K562 (cell line): ENCODE data around the gene KISS1R. TPM values are rescaled to one million over a fixed set of nuclear protein-coding genes. Genes with fewer than 3 reads are reported as not detected.

Experiments used
- ATAC-seq: fragments of 200-7000 bp; cut with Tn5 transposase; 3 replicates; pipeline ENCODE4 v1.9.1; 2020; ENCODE audit warnings: moderate library complexity
- BruUV-seq: library from RNA; stranded (reverse); fragments of 400-500 nt; replicated peaks from 2 replicates; lab custom pipeline; 2021; lab: Mats Ljungman, UMichigan
- CTCF ChIA-PET: fragments of 300-600 bp; formaldehyde crosslinking; extraction: SDS; loops from one replicate; lab custom pipeline; 2021; ENCODE audit warnings: low intra/inter-chr PET ratio; lab: Yijun Ruan, JAX
- POLR2A ChIA-PET: fragments of 300-600, 350-650 bp; sonication (Branson Sonifier 250); formaldehyde crosslinking; extraction: SDS; loops from one replicate; lab custom pipeline; 2021; ENCODE audit warnings: antibody characterized with exemption, inconsistent platforms; lab: Yijun Ruan, JAX
- DNase-seq, 4 experiments: peaks; one replicate each; pipeline versions ENCODE4 v3.0.0 to v3.0.0-alpha.2; 2011 to 2018; ENCODE audit warnings: low spot score in 3 of 4, mixed read lengths in 3 of 4; ENCODE audit errors: extremely low read depth in 1 of 4
- FAIRE-seq: peaks from 2 replicates; lab custom pipeline; 2011; peaks lifted over from hg19 to GRCh38; lab: Jason Lieb, UNC
- H2AFZ ChIP-seq: 2 replicates; pipeline ENCODE4 v1.6.0; 2011; ENCODE audit warnings: low read depth, low read length, control low read depth, inconsistent platforms
- H3K27ac ChIP-seq: fragments of 200-600 bp; 3 replicates; pipeline ENCODE4 v1.8.0; 2011; ENCODE audit warnings: low read depth, mild to moderate bottlenecking, control low read depth, inconsistent platforms, low read length, moderate library complexity, mixed read lengths; ENCODE audit errors: extremely low read depth
- H3K27me3 ChIP-seq, 2 experiments: fragments of 300-600 bp in 1 of 2; 2 replicates in 1 of 2; 3 replicates in 1 of 2; pipeline versions ENCODE4 v1.6.0 to v1.8.0; 2011; ENCODE audit warnings: inconsistent platforms in 2 of 2, low read length in 2 of 2, mild to moderate bottlenecking in 1 of 2, mixed read lengths in 1 of 2, moderate library complexity in 1 of 2; ENCODE audit not compliant: control insufficient read depth in 2 of 2, insufficient read depth in 2 of 2
- H3K36me3 ChIP-seq: fragments of 300-600 bp; 3 replicates; pipeline ENCODE4 v1.8.0; 2011; ENCODE audit warnings: mild to moderate bottlenecking, low read length, inconsistent platforms; ENCODE audit not compliant: control insufficient read depth, insufficient read depth
- H3K4me1 ChIP-seq, 2 experiments: fragments of 200-600 bp in 1 of 2; replicated peaks in 1 of 2; 2 replicates in 1 of 2; 3 replicates in 1 of 2; pipeline versions ENCODE4 v1.5.1 to v1.8.0; 2011; ENCODE audit warnings: inconsistent platforms in 2 of 2, low read length in 2 of 2, mild to moderate bottlenecking in 1 of 2, mixed read lengths in 1 of 2, moderate library complexity in 1 of 2; ENCODE audit not compliant: control insufficient read depth in 2 of 2, insufficient read depth in 2 of 2
- H3K4me2 ChIP-seq: 2 replicates; pipeline ENCODE4 v1.6.1; 2011; ENCODE audit warnings: low read length, control low read depth, inconsistent platforms, mixed read lengths; ENCODE audit not compliant: insufficient read depth
- H3K4me3 ChIP-seq: fragments of 200-600 bp; sonication (generic), shearing (Covaris generic); 2 replicates; pipeline ENCODE4 v1.5.1; 2016; ENCODE audit warnings: control low read depth, inconsistent platforms
- H3K79me2 ChIP-seq: fragments of 200-600 bp; 3 replicates; pipeline ENCODE4 v1.8.0; 2011; ENCODE audit warnings: low read length, inconsistent platforms; ENCODE audit not compliant: control insufficient read depth, insufficient read depth
- H3K9ac ChIP-seq, 2 experiments: 2 replicates each; pipeline versions ENCODE4 v1.6.0 to v1.6.1; 2011; ENCODE audit warnings: low read depth in 2 of 2, low read length in 2 of 2, control low read depth in 1 of 2, inconsistent platforms in 1 of 2, mild to moderate bottlenecking in 1 of 2, mixed read lengths in 1 of 2; ENCODE audit not compliant: insufficient read depth in 1 of 2
- H3K9me1 ChIP-seq: one replicate; pipeline ENCODE4 v1.6.0; 2011; ENCODE audit warnings: inconsistent platforms, mild to moderate bottlenecking, low read length, moderate library complexity; ENCODE audit not compliant: control insufficient read depth, insufficient read depth
- H3K9me3 ChIP-seq: replicated peaks from 2 replicates; pipeline ENCODE4 v1.5.1; 2011; ENCODE audit warnings: low read depth, low read length, inconsistent platforms; ENCODE audit not compliant: control insufficient read depth, insufficient read depth
- H4K20me1 ChIP-seq: replicated peaks from 2 replicates; pipeline ENCODE4 v1.6.1; 2011; ENCODE audit warnings: low read length, inconsistent platforms, mixed read lengths; ENCODE audit not compliant: control insufficient read depth, insufficient read depth
- BHLHE40 ChIP-seq: IDR thresholded peaks from 2 replicates; pipeline ENCODE4 v1.6.1; 2011; ENCODE audit warnings: low read length, improper control_type of control experiment
- CBX3 ChIP-seq, 2 experiments: IDR thresholded peaks; 1 replicate in 1 of 2; 2 replicates in 1 of 2; pipeline ENCODE4 v1.6.1; 2012; ENCODE audit warnings: inconsistent platforms in 2 of 2, low read length in 2 of 2, borderline replicate concordance in 1 of 2, control low read depth in 1 of 2
- FOS ChIP-seq: IDR thresholded peaks from 3 replicates; pipeline ENCODE4 v1.6.1; 2011; ENCODE audit not compliant: insufficient read length; ENCODE audit errors: extremely low read depth
- HDGF ChIP-seq: fragments of 450-650 bp; IDR thresholded peaks from 2 replicates; pipeline ENCODE4 v1.6.1; 2016
- MTF1 ChIP-seq: fragments of 250-450 bp; sonication (Bioruptor Pico); IDR thresholded peaks from 2 replicates; pipeline ENCODE4 v1.9.0; 2021; ENCODE audit warnings: moderate library complexity, mild to moderate bottlenecking, inconsistent platforms, borderline replicate concordance
- NFE2L1 ChIP-seq: fragments of 450-650 bp; IDR thresholded peaks from 2 replicates; pipeline ENCODE4 v1.6.1; 2016; ENCODE audit warnings: missing genetic modification characterization, low read depth, mild to moderate bottlenecking, missing compliant biosample characterization, moderate library complexity, borderline replicate concordance
- NONO ChIP-seq, 2 experiments: fragments of 200-400 bp in 1 of 2; fragments of 450-650 bp in 1 of 2; formaldehyde crosslinking in 1 of 2; IDR thresholded peaks; 2 replicates each; pipeline ENCODE4 v1.6.1; 2017; ENCODE audit warnings: low read depth in 2 of 2, mild to moderate bottlenecking in 2 of 2, moderate library complexity in 2 of 2, low read length in 1 of 2
- RBM39 ChIP-seq: fragments of 200-400 bp; formaldehyde crosslinking; optimal IDR thresholded peaks from 2 replicates; pipeline ENCODE3; 2018; ENCODE audit warnings: low read depth, low read length
- RUNX1 ChIP-seq: sonication (generic); IDR thresholded peaks from 2 replicates; pipeline ENCODE4 v1.6.1; 2016; ENCODE audit warnings: antibody characterized with exemption, low read depth
- TAF7 ChIP-seq: fragments of 450-650 bp; IDR thresholded peaks from 2 replicates; pipeline ENCODE4 v1.6.1; 2016; ENCODE audit warnings: missing genetic modification characterization, missing compliant biosample characterization
- TBL1XR1 ChIP-seq, 2 experiments: IDR thresholded peaks; 2 replicates each; pipeline ENCODE4 v1.6.1; 2012; ENCODE audit warnings: improper control_type of control experiment in 2 of 2, low read length in 2 of 2, mild to moderate bottlenecking in 1 of 2
- ZKSCAN1 ChIP-seq: fragments of 150-350 bp; IDR thresholded peaks from 2 replicates; pipeline ENCODE4 v1.6.1; 2016; ENCODE audit warnings: low read depth, low read length
- ZNF696 ChIP-seq: fragments of 250-450 bp; sonication (Bioruptor Pico); conservative IDR thresholded peaks from 2 replicates; pipeline ENCODE4 v1.4.0; 2020; ENCODE audit warnings: mild to moderate bottlenecking, moderate library complexity
- WGBS: fragments of 100-300 bp; shearing (Covaris generic); methylation state at CpG from one replicate; pipeline ENCODE4 v1.1.6; 2016; ENCODE audit warnings: low coverage, mixed read lengths; ENCODE audit not compliant: insufficient coverage; ENCODE audit errors: missing lambda C conversion rate; 5-methylcytosine and 5-hydroxymethylcytosine counted together
- in situ Hi-C: fragments of 300-500 bp; cut with MboI; formaldehyde crosslinking; loops from 4 replicates; pipeline ENCODE4 v1.15.0; 2018; ENCODE audit warnings: inconsistent platforms, mixed read lengths
- intact Hi-C: fragments of 100-400 bp; cut with micrococcal nuclease; formaldehyde crosslinking; loops from 2 replicates; pipeline ENCODE4 v1.14.2; 2022
- polyA plus RNA-seq, 8 experiments: library from polyadenylated mRNA; depleted of rRNA in 4 of 8; stranded (reverse) in 5 of 8; unstranded in 3 of 8; fragments of >200 nt; fragmentation: Nextera tagmentation in 2 of 8; fragmentation: Illumina TruSeq in 1 of 8; extraction: Ambion mirVana in 2 of 8; extraction: Trizol in 1 of 8; gene quantifications; 2 replicates each; pipeline versions ENCODE4 v1.2.1 to v1.2.3, GENCODE V29; 2011 to 2014; ENCODE audit warnings: inconsistent platforms in 1 of 8, missing spikeins in 1 of 8
- total RNA-seq, 7 experiments: library from RNA; depleted of rRNA in 6 of 7; stranded (reverse); fragments of >200 nt in 6 of 7; fragmentation: Illumina TruSeq in 2 of 7; extraction: Trizol in 2 of 7; gene quantifications; 2 replicates each; pipeline versions ENCODE4 v1.2.1 to v1.2.3, GENCODE V29; 2011 to 2021; ENCODE audit warnings: low replicate concordance in 1 of 7
- TF ChIP-seq, protein P1 (sequence below), 2 experiments: IDR thresholded peaks; 2 replicates each; pipeline ENCODE4 v1.6.1; 2012; ENCODE audit warnings: improper control_type of control experiment in 2 of 2, low read depth in 2 of 2, low read length in 2 of 2, borderline replicate concordance in 1 of 2
- TF ChIP-seq, protein P2 (sequence below): fragments of 200-800 bp; sonication (Bioruptor generic); IDR thresholded peaks from 2 replicates; pipeline ENCODE4 v1.6.1; 2017; ENCODE audit warnings: missing genetic modification characterization, missing compliant biosample characterization
- TF ChIP-seq, protein P3 (sequence below), 3 experiments: fragments of 200-800 bp in 1 of 3; sonication (Bioruptor generic) in 1 of 3; sonication (generic) in 1 of 3; formaldehyde crosslinking in 1 of 3; IDR thresholded peaks; 2 replicates each; pipeline versions ENCODE4 v1.6.1 to v1.8.0; 2016 to 2022; ENCODE audit warnings: mild to moderate bottlenecking in 2 of 3, missing compliant biosample characterization in 2 of 3, missing genetic modification characterization in 2 of 3, missing genetic modification reagents in 1 of 3

Gene KISS1R
- total and polyA plus RNA-seq, 9 of the 15 experiments (the other 6 are each of a cell fraction or from before 2014, with no cell fraction given), result 0.37 to 39.4 (median 2.0) TPM

DNA sequence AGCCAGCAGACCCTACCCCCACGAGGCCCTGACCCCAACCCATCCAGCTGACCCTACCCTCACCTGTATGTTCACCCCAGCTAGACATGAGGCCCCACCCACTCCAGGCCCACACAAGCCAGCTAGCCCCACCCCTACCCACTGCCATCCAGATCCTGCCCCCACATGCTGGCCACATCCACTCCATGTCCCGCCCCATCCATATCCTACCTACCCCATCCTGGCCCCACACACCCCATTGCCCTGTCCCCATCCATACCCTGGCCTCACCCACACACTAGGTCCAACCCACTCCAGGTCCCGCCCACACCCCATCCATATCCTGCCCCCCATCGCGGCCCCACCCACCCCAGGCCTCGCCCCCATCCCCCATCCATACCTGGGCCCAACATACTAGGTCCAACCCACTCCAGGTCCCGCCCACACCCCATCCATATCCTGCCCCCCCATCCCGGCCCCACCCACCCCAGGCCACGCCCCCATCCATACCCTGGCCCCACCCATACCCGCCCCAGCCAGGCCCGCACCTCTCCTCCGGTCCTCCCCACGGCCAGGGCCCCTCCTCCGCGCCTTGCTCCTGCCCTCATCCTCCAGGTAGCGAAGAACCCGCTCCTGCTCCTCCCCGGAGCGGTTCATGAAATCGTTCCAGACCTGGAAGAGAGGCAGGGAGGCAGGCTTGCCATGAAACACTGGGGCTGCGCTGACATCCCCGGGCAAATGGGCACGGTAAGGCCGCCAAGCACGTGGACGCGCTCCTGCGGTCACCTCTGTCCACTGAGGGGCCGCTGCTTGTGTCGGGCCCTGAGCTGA, 16.6 kb upstream of the KISS1R start:
- FAIRE-seq (peak; percentile 89), ATAC-seq (peak; percentile 84), DNase-seq (peak; percentile 88 to 96 (median 92))
- Histone ChIP-seq H3K4me1 (peaks cover 33 to 79% of the 10 kb centered on the region in 2 experiments), H4K20me1 (peaks cover 12% of the 10 kb centered on the region), H3K9me1 (peaks cover 5% of the 10 kb centered on the region), H3K27ac (peak overlapping the region; percentile 33; the same call in 2 of the 3 replicates), H3K27me3 (no peaks in the 10 kb centered on the region), H3K36me3 (peaks cover 64% of the 10 kb centered on the region; the same call in 2 of the 3 replicates), H3K9ac (peak overlapping the region in 1 of 2 experiments; percentile 85; a peak in 2 of 4 replicates), H2AFZ (no peak overlapping the region), H3K9me3 (no peaks in the 10 kb centered on the region), H3K4me3 (peak overlapping the region; percentile 16; the same call in 1 of the 2 replicates), H3K4me2 (peak overlapping the region; percentile 72), H3K79me2 (peaks cover 52% of the 10 kb centered on the region)
- in situ Hi-C loops, result no loop called here
- ChIA-PET POLR2A (no interaction called here), CTCF (no interaction called here)
- intact Hi-C loops, result no loop called here
- 17% methylated on average over 10 of the region's 30 CpGs for WGBS
- no TSS peak for BruUV-seq
- no peak for TF ChIP-seq MTF1 (CRISPR knock-in tag)
- peak; percentile 50 for TF ChIP-seq BHLHE40
- peak; percentile 97 for TF ChIP-seq HDGF
- TF ChIP-seq, protein P1, sequence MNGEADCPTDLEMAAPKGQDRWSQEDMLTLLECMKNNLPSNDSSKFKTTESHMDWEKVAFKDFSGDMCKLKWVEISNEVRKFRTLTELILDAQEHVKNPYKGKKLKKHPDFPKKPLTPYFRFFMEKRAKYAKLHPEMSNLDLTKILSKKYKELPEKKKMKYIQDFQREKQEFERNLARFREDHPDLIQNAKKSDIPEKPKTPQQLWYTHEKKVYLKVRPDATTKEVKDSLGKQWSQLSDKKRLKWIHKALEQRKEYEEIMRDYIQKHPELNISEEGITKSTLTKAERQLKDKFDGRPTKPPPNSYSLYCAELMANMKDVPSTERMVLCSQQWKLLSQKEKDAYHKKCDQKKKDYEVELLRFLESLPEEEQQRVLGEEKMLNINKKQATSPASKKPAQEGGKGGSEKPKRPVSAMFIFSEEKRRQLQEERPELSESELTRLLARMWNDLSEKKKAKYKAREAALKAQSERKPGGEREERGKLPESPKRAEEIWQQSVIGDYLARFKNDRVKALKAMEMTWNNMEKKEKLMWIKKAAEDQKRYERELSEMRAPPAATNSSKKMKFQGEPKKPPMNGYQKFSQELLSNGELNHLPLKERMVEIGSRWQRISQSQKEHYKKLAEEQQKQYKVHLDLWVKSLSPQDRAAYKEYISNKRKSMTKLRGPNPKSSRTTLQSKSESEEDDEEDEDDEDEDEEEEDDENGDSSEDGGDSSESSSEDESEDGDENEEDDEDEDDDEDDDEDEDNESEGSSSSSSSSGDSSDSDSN (IDR thresholded peaks at IDR 0.05; ENCODE audit: borderline replicate concordance in 1 of 2, low read depth in 2 of 2, low read length in 2 of 2), result peak in 1 of 2 experiments; percentile 63; a peak in 1 of 4 replicates
- no peak for TF ChIP-seq RBM39
- TF ChIP-seq FOS, result no peak
- 0 out of 4 replicates have a peak, but pooled peaks of 1 of the 2 experiments have one; percentile 53 for TF ChIP-seq NONO (IDR thresholded peaks at IDR 0.05; ENCODE audit: low read depth in 2 of 2, low read length in 1 of 2)
- TF ChIP-seq ZKSCAN1, result no peak
- no peak for TF ChIP-seq CBX3 (IDR thresholded peaks at IDR 0.05; ENCODE audit: borderline replicate concordance in 1 of 2, low read length in 2 of 2)
- TF ChIP-seq RUNX1, result no peak
- no peak for TF ChIP-seq ZNF696 (CRISPR knock-in tag)
- TF ChIP-seq, protein P2, sequence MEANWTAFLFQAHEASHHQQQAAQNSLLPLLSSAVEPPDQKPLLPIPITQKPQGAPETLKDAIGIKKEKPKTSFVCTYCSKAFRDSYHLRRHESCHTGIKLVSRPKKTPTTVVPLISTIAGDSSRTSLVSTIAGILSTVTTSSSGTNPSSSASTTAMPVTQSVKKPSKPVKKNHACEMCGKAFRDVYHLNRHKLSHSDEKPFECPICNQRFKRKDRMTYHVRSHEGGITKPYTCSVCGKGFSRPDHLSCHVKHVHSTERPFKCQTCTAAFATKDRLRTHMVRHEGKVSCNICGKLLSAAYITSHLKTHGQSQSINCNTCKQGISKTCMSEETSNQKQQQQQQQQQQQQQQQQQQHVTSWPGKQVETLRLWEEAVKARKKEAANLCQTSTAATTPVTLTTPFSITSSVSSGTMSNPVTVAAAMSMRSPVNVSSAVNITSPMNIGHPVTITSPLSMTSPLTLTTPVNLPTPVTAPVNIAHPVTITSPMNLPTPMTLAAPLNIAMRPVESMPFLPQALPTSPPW, result peak; percentile 95
- TF ChIP-seq TAF7 (tag), result no peak
- TF ChIP-seq TBL1XR1 (IDR thresholded peaks at IDR 0.05; ENCODE audit: low read length in 2 of 2), result no peak
- TF ChIP-seq, protein P3, sequence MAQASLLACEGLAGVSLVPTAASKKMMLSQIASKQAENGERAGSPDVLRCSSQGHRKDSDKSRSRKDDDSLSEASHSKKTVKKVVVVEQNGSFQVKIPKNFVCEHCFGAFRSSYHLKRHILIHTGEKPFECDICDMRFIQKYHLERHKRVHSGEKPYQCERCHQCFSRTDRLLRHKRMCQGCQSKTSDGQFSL (CRISPR knock-in tag; IDR thresholded peaks at IDR 0.05), result no peak
- TF ChIP-seq, protein P3 (tag; IDR thresholded peaks at IDR 0.05), result peak in 1 of 2 experiments; percentile 32; a peak in 1 of 4 replicates
- no peak for TF ChIP-seq NFE2L1 (tag)
